Cardiac fibroblast (primary cell): Measurements from ENCODE around the gene PTPRT.

Source experiments
- DNase-seq, 2 donors: peaks; one replicate each; pipeline versions ENCODE4 v3.0.0 to v3.0.0-alpha.2; 2010; ENCODE audit warnings: low read depth in 2 of 2
- H3K4me3 ChIP-seq, 2 donors: replicated peaks in 1 of 2; 1 replicate in 1 of 2; 2 replicates in 1 of 2; pipeline ENCODE4 v1.5.1; 2011; ENCODE audit warnings: low read depth in 2 of 2, low read length in 2 of 2, mild to moderate bottlenecking in 2 of 2, moderate library complexity in 1 of 2
- CTCF ChIP-seq: IDR thresholded peaks from one replicate; pipeline ENCODE4 v1.5.1; 2011; ENCODE audit warnings: low read depth, mild to moderate bottlenecking, low read length, inconsistent platforms

The PTPRT gene

GRCh38 chr20:42161228-42161829 is 1028.4 kb downstream of the PTPRT start:
- no peak overlapping the region for H3K4me3 ChIP-seq
- no peak for TF ChIP-seq CTCF
- DNase-seq: no peak

GRCh38 chr20:42159808-42160207 is 1029.9 kb downstream of the PTPRT start:
- no peak for TF ChIP-seq CTCF
- H3K4me3 ChIP-seq: no peak overlapping the region
- no peak for DNase-seq

DNA sequence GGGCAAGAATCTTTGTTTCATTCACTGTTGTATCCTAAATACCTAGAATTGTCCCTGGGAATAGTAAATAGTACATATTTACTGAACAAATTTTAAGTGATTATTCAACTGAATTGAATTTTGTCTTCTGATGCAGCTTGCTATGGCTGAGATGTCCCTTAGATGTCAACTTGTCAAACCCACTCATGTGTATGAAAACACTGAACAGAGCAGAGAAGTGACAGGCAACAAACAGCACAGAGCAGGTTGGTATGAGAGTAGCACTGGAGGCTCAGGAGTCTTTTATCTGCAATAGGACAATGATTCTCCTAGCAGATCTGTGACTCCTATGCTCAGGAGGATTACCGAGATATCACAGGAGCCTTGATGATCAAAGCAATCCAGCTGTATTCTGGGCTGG is 1031.4 kb downstream of the PTPRT start:
- DNase-seq: no peak

DNA sequence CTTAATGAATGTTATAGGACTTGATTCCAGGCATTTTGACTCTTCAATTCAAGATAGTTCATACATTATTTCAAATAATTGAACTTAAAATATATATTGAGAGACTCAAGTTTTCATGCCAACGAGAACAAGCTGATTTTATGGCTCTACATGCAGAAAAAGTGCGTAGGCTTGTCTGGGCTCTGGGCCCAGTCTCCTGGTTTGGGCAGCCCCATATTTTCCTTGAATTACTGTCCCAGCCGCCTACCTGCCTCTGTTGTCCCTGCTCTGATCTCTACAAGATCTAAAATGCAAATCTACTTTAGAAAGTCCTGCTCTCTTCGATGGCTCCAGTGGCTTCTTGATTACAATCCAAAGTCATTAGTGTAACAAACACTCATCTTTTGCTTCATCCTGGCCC is 1034.1 kb downstream of the PTPRT start:
- H3K4me3 ChIP-seq: no peak overlapping the region
- no peak for TF ChIP-seq CTCF
- DNase-seq: no peak

More for the DNA sequence above, 1031.4 kb downstream of the PTPRT start:
- no peak for TF ChIP-seq CTCF
- no peak overlapping the region for H3K4me3 ChIP-seq

DNA sequence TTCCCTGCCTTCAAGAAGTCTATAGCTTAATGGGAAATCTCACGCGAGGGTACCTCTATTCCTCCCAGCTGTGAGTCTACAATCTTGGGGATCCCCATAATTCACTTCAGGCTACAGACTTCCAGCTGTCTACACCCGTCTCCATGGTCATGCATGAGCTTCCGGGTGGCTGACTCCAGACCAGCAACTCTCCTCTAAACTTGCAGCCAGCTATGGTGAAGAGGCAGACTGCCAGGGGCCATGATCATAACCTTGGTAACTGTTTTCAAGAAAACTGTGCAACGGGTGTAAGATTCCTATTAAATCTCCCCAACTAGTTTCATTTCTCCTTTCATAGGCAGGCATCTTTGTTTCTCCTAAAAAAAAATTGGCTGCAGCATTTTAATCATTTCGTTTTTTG is 1037.1 kb downstream of the PTPRT start:
- H3K4me3 ChIP-seq: no peak overlapping the region
- TF ChIP-seq CTCF: no peak
- no peak for DNase-seq

GRCh38 chr20:42150230-42150629 is 1039.5 kb downstream of the PTPRT start:
- H3K4me3 ChIP-seq: no peak overlapping the region
- no peak for DNase-seq
- TF ChIP-seq CTCF: no peak

- TF ChIP-seq CTCF: no peak
These were observed 1051.0 kb downstream of the PTPRT start for GRCh38 chr20:42138729-42139128.

More at GRCh38 chr20:42138729-42139128, 1051.0 kb downstream of the PTPRT start:
- H3K4me3 ChIP-seq: no peak overlapping the region
- no peak for DNase-seq
